ENCODE results near the gene DMWD. TPM values are rescaled to one million over a fixed set of nuclear protein-coding genes. Genes with fewer than 3 reads are reported as not detected.

DMWD gene
- total RNA-seq, 1 donor from 2014 or later: 31.2 TPM

DNA sequence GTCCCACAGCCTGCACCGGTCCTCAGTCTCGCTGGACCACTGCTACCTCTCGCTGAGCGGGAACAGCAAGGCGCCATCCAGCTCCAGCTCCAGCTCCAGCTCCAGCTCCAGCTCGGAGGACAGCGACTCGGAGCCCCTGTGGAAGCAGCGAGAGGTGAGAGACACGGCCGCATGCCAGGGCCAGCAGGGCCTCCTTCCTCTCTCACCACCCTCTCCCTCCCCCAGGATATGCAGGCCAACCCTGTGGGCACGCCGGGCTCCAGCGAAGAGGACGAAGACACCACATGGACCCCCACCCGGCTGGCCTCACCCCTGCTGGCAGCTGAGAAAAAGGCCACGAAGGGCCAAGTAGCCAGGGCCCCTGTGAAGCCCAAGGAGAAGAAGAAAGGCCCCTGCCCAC is 30.9 kb downstream of the DMWD start:
- DNase-seq (ENCODE audit: extremely low spot score in 2 of 2): no peak
- Histone ChIP-seq H3K27me3 (no peaks in the 10 kb centered on the region), H3K4me1 (peaks cover 33% of the 10 kb centered on the region), H3K36me3 (peaks cover 0 to 7% of the 10 kb centered on the region in 2 donors), H3K27ac (no peak overlapping the region), H3K4me3 (no peak overlapping the region), H3K9me3 (no peaks in the 10 kb centered on the region)
- TF ChIP-seq POLR2AphosphoS5 (IDR thresholded peaks at IDR 0.05; ENCODE audit: insufficient read depth in 1 of 2, low read depth in 1 of 2) (no peak), POLR2A (IDR thresholded peaks at IDR 0.05) (no peak)
- TF ChIP-seq, protein P1, sequence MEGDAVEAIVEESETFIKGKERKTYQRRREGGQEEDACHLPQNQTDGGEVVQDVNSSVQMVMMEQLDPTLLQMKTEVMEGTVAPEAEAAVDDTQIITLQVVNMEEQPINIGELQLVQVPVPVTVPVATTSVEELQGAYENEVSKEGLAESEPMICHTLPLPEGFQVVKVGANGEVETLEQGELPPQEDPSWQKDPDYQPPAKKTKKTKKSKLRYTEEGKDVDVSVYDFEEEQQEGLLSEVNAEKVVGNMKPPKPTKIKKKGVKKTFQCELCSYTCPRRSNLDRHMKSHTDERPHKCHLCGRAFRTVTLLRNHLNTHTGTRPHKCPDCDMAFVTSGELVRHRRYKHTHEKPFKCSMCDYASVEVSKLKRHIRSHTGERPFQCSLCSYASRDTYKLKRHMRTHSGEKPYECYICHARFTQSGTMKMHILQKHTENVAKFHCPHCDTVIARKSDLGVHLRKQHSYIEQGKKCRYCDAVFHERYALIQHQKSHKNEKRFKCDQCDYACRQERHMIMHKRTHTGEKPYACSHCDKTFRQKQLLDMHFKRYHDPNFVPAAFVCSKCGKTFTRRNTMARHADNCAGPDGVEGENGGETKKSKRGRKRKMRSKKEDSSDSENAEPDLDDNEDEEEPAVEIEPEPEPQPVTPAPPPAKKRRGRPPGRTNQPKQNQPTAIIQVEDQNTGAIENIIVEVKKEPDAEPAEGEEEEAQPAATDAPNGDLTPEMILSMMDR (IDR thresholded peaks at IDR 0.05): no peak
- intact Hi-C loops (cut with DNase I): no loop called here

DNA sequence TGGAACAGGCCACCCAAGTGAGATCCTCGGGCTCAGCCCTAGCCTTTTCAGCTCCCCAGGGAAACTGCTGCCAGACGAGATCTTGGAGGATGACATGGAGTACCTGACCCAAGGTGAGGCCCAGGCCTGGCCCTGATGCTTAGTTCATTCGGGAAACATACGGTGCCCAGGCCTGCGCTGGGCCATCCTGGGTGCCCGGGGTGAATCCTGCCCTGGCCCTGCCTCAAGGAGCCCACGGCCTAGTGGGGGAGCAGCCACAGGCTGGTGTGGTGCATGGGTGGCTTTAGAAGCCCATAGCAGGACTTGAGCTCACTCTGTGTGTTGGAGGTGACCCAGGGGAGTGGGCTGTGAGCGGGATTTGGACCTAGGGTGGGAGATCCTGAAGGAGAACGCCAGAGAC is 33.7 kb downstream of the DMWD start:
- Histone ChIP-seq H3K27me3 (no peaks in the 10 kb centered on the region), H3K4me3 (no peak overlapping the region), H3K9me3 (no peaks in the 10 kb centered on the region), H3K4me1 (peaks cover 5% of the 10 kb centered on the region), H3K36me3 (no peaks in the 10 kb centered on the region), H3K27ac (no peak overlapping the region)
- intact Hi-C loops (cut with DNase I): no loop called here
- no peak for TF ChIP-seq POLR2AphosphoS5 (IDR thresholded peaks at IDR 0.05; ENCODE audit: insufficient read depth in 1 of 2, low read depth in 1 of 2)
- TF ChIP-seq, protein P1 (IDR thresholded peaks at IDR 0.05): no peak
- no peak for TF ChIP-seq POLR2A (IDR thresholded peaks at IDR 0.05)
- no peak for DNase-seq (ENCODE audit: extremely low spot score in 2 of 2)

DNA sequence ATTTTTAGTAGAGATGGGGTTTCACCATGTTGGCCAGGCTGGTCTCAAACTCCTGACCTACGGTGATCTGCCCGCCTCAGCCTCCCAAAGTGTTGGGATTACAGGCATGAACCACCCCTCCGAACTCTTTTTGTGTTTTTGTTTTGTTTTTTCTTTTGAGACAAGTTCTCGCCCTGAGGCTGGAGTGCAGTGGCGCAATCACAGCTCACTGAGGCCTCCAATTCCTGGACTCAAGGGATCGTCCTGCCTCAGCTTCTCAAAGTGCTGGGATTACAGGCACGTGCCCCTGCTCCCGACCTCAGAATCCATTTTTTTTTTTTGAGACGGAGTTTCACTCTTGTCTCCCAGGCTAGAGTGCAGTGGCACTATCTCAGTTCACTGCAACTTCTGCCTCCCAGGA is 35.0 kb downstream of the DMWD start:
- no peak overlapping the region for H3K27ac ChIP-seq
- intact Hi-C loops (cut with DNase I): no loop called here
- H3K36me3 ChIP-seq: no peaks in the 10 kb centered on the region
- no peaks in the 10 kb centered on the region for H3K9me3 ChIP-seq
- no peaks in the 10 kb centered on the region for H3K27me3 ChIP-seq
- no peak overlapping the region for H3K4me3 ChIP-seq
- TF ChIP-seq POLR2A (IDR thresholded peaks at IDR 0.05) (no peak), POLR2AphosphoS5 (IDR thresholded peaks at IDR 0.05; ENCODE audit: insufficient read depth in 1 of 2, low read depth in 1 of 2) (no peak)
- TF ChIP-seq, protein P1 (IDR thresholded peaks at IDR 0.05): no peak
- DNase-seq (ENCODE audit: extremely low spot score in 2 of 2): no peak
- H3K4me1 ChIP-seq: no peaks in the 10 kb centered on the region

DNA sequence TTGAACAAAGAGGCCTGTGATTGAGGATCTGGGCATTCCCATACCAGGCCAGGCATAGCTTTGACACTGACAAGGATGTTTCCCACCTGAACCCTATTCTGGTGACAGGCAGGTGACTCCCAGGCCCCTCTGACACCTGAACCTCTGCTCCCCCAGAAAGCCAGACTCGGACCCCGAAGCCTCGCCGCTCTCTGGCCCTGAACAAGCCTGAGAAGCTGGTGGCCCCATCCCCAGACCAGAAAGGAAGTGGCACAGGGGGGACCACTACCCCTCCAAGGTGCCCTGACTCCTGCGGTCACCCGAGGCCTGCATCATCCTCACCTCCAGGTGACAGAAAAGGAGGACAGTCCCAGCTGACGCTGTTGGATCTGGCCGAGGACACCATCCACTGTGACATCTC is 38.3 kb downstream of the DMWD start:
- no peaks in the 10 kb centered on the region for H3K4me1 ChIP-seq
- no peaks in the 10 kb centered on the region for H3K27me3 ChIP-seq
- no peak overlapping the region for H3K27ac ChIP-seq
- intact Hi-C loops (cut with DNase I): no loop called here
- DNase-seq (ENCODE audit: extremely low spot score in 2 of 2): no peak
- no peak overlapping the region for H3K4me3 ChIP-seq
- TF ChIP-seq POLR2A (IDR thresholded peaks at IDR 0.05): no peak
- TF ChIP-seq, protein P1 (IDR thresholded peaks at IDR 0.05): no peak
- TF ChIP-seq POLR2AphosphoS5 (IDR thresholded peaks at IDR 0.05; ENCODE audit: insufficient read depth in 1 of 2, low read depth in 1 of 2): no peak
- no peaks in the 10 kb centered on the region for H3K9me3 ChIP-seq
- no peaks in the 10 kb centered on the region for H3K36me3 ChIP-seq

DNA sequence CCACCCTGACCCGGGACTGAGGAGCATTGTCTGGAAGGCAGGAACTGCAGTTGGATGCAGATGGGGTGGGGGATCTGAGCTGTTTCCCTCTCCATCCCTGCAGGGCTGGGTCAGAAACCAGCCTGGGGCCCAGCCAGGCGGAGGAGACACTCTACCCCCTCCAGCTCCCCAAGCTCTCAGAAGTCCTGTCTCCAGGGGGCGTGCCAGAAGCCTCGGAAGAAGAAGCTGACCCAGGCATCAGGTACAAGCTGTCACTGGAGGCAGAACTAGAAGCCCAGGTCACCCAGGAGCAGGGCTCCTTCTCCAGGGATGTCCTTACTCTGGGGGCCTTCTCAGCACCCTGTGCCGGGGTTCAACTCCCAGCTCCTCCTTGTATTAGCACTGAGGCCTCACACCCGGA is 39.1 kb downstream of the DMWD start:
- no peaks in the 10 kb centered on the region for H3K4me1 ChIP-seq
- H3K4me3 ChIP-seq: no peak overlapping the region
- no peaks in the 10 kb centered on the region for H3K9me3 ChIP-seq
- TF ChIP-seq, protein P1 (IDR thresholded peaks at IDR 0.05): no peak
- TF ChIP-seq POLR2A (IDR thresholded peaks at IDR 0.05) (no peak), POLR2AphosphoS5 (IDR thresholded peaks at IDR 0.05; ENCODE audit: insufficient read depth in 1 of 2, low read depth in 1 of 2) (no peak)
- no peaks in the 10 kb centered on the region for H3K36me3 ChIP-seq
- DNase-seq (ENCODE audit: extremely low spot score in 2 of 2): no peak
- intact Hi-C loops (cut with DNase I): no loop called here
- no peaks in the 10 kb centered on the region for H3K27me3 ChIP-seq
- H3K27ac ChIP-seq: no peak overlapping the region

Data from vagina (tissue), 2 donors.